ENCODE measurements around the gene RAP1GAP2. TPM values are rescaled to one million over a fixed set of nuclear protein-coding genes. Genes with fewer than 3 reads are reported as not detected.
"Not testable (repeated sequence)": the region's sequence is repeated elsewhere in the genome, so short reads cannot be mapped to it uniquely, and the experiment has no call there.

The RAP1GAP2 gene
- polyA plus RNA-seq, 1 of the 3 experiments (the other 2 are of a cell fraction): 22.0 TPM

DNA sequence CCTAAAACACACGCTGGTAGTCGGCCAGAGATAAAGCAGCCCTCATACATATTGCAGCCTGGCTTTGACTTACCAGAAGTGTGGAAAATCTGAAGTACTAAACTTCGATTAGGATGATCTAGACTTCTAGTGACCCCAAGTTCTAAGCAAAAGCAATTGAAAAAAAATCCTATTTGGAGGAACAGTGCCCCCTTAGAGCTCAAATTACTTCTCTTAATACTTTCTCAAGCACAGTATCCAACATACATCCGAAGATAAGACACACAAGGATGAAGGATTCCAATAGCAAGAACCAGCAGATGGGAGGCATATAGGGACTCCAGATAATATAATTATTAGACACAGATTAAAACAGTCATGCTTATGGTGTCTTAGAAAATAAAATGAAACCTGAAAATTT is 277.6 kb downstream of the RAP1GAP2 start:
- H3K9me2 ChIP-seq; H3K4me1 ChIP-seq (ENCODE audit: control insufficient read depth in 1 of 2, insufficient read depth in 2 of 2, low read depth in 1 of 2, low read length in 1 of 2); POLR2A ChIA-PET; H3K36me3 ChIP-seq (replicated peaks in 1 of 2; ENCODE audit: control insufficient read depth in 1 of 2, insufficient read depth in 2 of 2, low read length in 1 of 2); H3K4me3 ChIP-seq (ENCODE audit: low read depth in 2 of 2, low read length in 1 of 2); CTCF ChIA-PET; H3K27me3 ChIP-seq (ENCODE audit: insufficient read depth); H3K27ac ChIP-seq (ENCODE audit: low read depth in 2 of 2, low read length in 1 of 2); DNase-seq; H3K4me2 ChIP-seq; H3F3A ChIP-seq (replicated peaks; ENCODE audit: insufficient read depth); H3K9ac ChIP-seq; H3K9me3 ChIP-seq; H3K79me2 ChIP-seq (ENCODE audit: insufficient read depth); H4K20me1 ChIP-seq (ENCODE audit: insufficient read depth); H2AFZ ChIP-seq (ENCODE audit: low read depth): not testable (repeated sequence)
- WGBS (ENCODE audit: low lambda C conversion rate): 16% methylated on average over 4 of the region's 4 CpGs

Small RNA genes lying within 50 kb of the gene (small RNA-seq; reads per million reads assigned to genes)
- 0 reads per million in 7 experiments for gene MIR1253
- 0 reads per million in 7 experiments for gene hsa-mir-1253

Other genes starting within 250 kb of the RAP1GAP2 start
- gene PAFAH1B1, start 202.8 kb upstream of the RAP1GAP2 start, polyA plus RNA-seq (2012; rRNA removed): 37.3 and 47.3 TPM in 2 replicates
- 25.1 and 32.2 TPM in 2 replicates for gene CLUH, start 84.7 kb upstream of the RAP1GAP2 start, polyA plus RNA-seq (2012; rRNA removed)
- gene CCDC92B, start 46.8 kb upstream of the RAP1GAP2 start, polyA plus RNA-seq (2012; rRNA removed): 0.07 and 0.13 TPM in 2 replicates

Measured in SK-N-SH (cell line).